K562 (cell line): ENCODE data around the gene JUP. TPM values are rescaled to one million over a fixed set of nuclear protein-coding genes. Genes with fewer than 3 reads are reported as not detected.

Experiments
- AFF4 ChIP-seq: sonication (generic); formaldehyde crosslinking; IDR thresholded peaks from 2 replicates; pipeline ENCODE4 v1.8.0; 2023; ENCODE audit warnings: mild to moderate bottlenecking, missing genetic modification reagents
- EP300 ChIP-seq: IDR thresholded peaks from 2 replicates; pipeline ENCODE4 v1.6.1; 2012; ENCODE audit warnings: low read length, improper control_type of control experiment
- FOXP4 ChIP-seq: sonication (generic); formaldehyde crosslinking; IDR thresholded peaks from 2 replicates; pipeline ENCODE4 v1.8.0; 2022; ENCODE audit warnings: mild to moderate bottlenecking, missing genetic modification reagents, borderline replicate concordance
- GATAD2A ChIP-seq: fragments of 450-650 bp; IDR thresholded peaks from 2 replicates; pipeline ENCODE4 v1.6.1; 2017
- HES1 ChIP-seq: fragments of 450-650 bp; IDR thresholded peaks from 2 replicates; pipeline ENCODE4 v1.6.1; 2016; ENCODE audit warnings: low read depth, mild to moderate bottlenecking, moderate library complexity
- ILK ChIP-seq: fragments of 450-650 bp; IDR thresholded peaks from 2 replicates; pipeline ENCODE4 v1.6.1; 2016; ENCODE audit warnings: missing genetic modification characterization, low read depth, mild to moderate bottlenecking, missing compliant biosample characterization, moderate library complexity, borderline replicate concordance
- LARP7 ChIP-seq: fragments of 450-650 bp; IDR thresholded peaks from 2 replicates; pipeline ENCODE4 v1.6.1; 2016
- MAFF ChIP-seq: IDR thresholded peaks from 2 replicates; pipeline ENCODE4 v1.6.1; 2012; ENCODE audit warnings: low read length, improper control_type of control experiment
- MAFK ChIP-seq: IDR thresholded peaks from 2 replicates; pipeline ENCODE4 v1.6.1; 2011; ENCODE audit warnings: low read length, improper control_type of control experiment
- MCM3 ChIP-seq: fragments of 450-650 bp; IDR thresholded peaks from 2 replicates; pipeline ENCODE4 v1.6.1; 2016
- MTF1 ChIP-seq: fragments of 250-450 bp; sonication (Bioruptor Pico); IDR thresholded peaks from 2 replicates; pipeline ENCODE4 v1.9.0; 2021; ENCODE audit warnings: moderate library complexity, mild to moderate bottlenecking, inconsistent platforms, borderline replicate concordance
- NUFIP1 ChIP-seq: fragments of 450-650 bp; IDR thresholded peaks from 2 replicates; pipeline ENCODE4 v1.6.1; 2018; ENCODE audit not compliant: partially characterized antibody
- PTBP1 ChIP-seq: fragments of 200-400 bp; formaldehyde crosslinking; IDR thresholded peaks from 2 replicates; pipeline ENCODE4 v1.6.1; 2017; ENCODE audit warnings: low read depth, low read length
- PTRF ChIP-seq: fragments of 450-650 bp; IDR thresholded peaks from 2 replicates; pipeline ENCODE4 v1.6.1; 2016; ENCODE audit warnings: mild to moderate bottlenecking, missing genetic modification characterization, missing compliant biosample characterization
- RFX7 ChIP-seq: fragments of 250-450 bp; sonication (Bioruptor Pico); IDR thresholded peaks from 2 replicates; pipeline ENCODE4 v1.5.1; 2021; ENCODE audit warnings: mild to moderate bottlenecking
- SRSF3 ChIP-seq: fragments of 200-400 bp; formaldehyde crosslinking; IDR thresholded peaks from 2 replicates; pipeline ENCODE4 v1.6.1; 2016; ENCODE audit warnings: mild to moderate bottlenecking, low read length, moderate library complexity; ENCODE audit not compliant: insufficient read depth
- STAT5A ChIP-seq: IDR thresholded peaks from 2 replicates; pipeline ENCODE4 v1.6.1; 2012; ENCODE audit warnings: low read length, inconsistent platforms, borderline replicate concordance
- U2AF1 ChIP-seq: fragments of 200-400 bp; formaldehyde crosslinking; optimal IDR thresholded peaks from 2 replicates; pipeline ENCODE3; 2017; ENCODE audit warnings: mild to moderate bottlenecking, low read depth, low read length, moderate library complexity
- ZBTB1 ChIP-seq: sonication (generic); formaldehyde crosslinking; IDR thresholded peaks from 2 replicates; pipeline ENCODE4 v1.8.1; 2023; ENCODE audit warnings: missing genetic modification reagents, low read depth, mild to moderate bottlenecking, borderline replicate concordance
- ZNF197 ChIP-seq: fragments of 200-800 bp; sonication (Bioruptor generic); IDR thresholded peaks from 2 replicates; pipeline ENCODE4 v1.6.1; 2016; ENCODE audit warnings: low read depth, missing genetic modification characterization, missing compliant biosample characterization
- ZNF444 ChIP-seq: fragments of 250-450 bp; sonication (Bioruptor Pico); IDR thresholded peaks from 2 replicates; pipeline ENCODE4 v1.4.0; 2020; ENCODE audit warnings: mild to moderate bottlenecking, moderate library complexity
- ZNF586 ChIP-seq: fragments of 450-650 bp; formaldehyde crosslinking; conservative IDR thresholded peaks from 2 replicates; pipeline ENCODE4 v1.4.0; 2020; ENCODE audit warnings: mild to moderate bottlenecking, moderate library complexity
- ZNF668 ChIP-seq: fragments of 250-450 bp; sonication (Bioruptor Pico); IDR thresholded peaks from 2 replicates; pipeline ENCODE4 v1.8.0; 2022; ENCODE audit warnings: mild to moderate bottlenecking, inconsistent platforms
- ZNF707 ChIP-seq: fragments of 250-450 bp; sonication (Bioruptor Pico); conservative IDR thresholded peaks from 2 replicates; pipeline ENCODE4 v1.8.0; 2022; ENCODE audit warnings: inconsistent platforms, mild to moderate bottlenecking, moderate library complexity
- polyA plus RNA-seq, 8 experiments: library from polyadenylated mRNA; depleted of rRNA in 4 of 8; stranded (reverse) in 5 of 8; unstranded in 3 of 8; fragments of >200 nt; fragmentation: Nextera tagmentation in 2 of 8; fragmentation: Illumina TruSeq in 1 of 8; extraction: Ambion mirVana in 2 of 8; extraction: Trizol in 1 of 8; gene quantifications; 2 replicates each; pipeline versions ENCODE4 v1.2.1 to v1.2.3, GENCODE V29; 2011 to 2014; ENCODE audit warnings: inconsistent platforms in 1 of 8, missing spikeins in 1 of 8
- total RNA-seq, 7 experiments: library from RNA; depleted of rRNA in 6 of 7; stranded (reverse); fragments of >200 nt in 6 of 7; fragmentation: Illumina TruSeq in 2 of 7; extraction: Trizol in 2 of 7; gene quantifications; 2 replicates each; pipeline versions ENCODE4 v1.2.1 to v1.2.3, GENCODE V29; 2011 to 2021; ENCODE audit warnings: low replicate concordance in 1 of 7

JUP gene
- total and polyA plus RNA-seq, 9 of the 15 experiments (the other 6 are each of a cell fraction or from before 2014, with no cell fraction given): 6.4 to 177 (median 31.2) TPM

- TF ChIP-seq AFF4 (0 out of 2 replicates have a peak, but pooled peaks have one; percentile 65), HES1 (no peak), MTF1 (CRISPR knock-in tag) (no peak), MAFK (no peak), SRSF3 (no peak), GATAD2A (peak; percentile 73; the same call in 1 of the 2 replicates), ZNF707 (CRISPR knock-in tag) (no peak), NUFIP1 (no peak), ZNF444 (no peak), ZNF586 (CRISPR knock-in tag) (no peak), ZNF668 (CRISPR knock-in tag) (no peak), ZNF197 (CRISPR knock-in tag) (no peak), PTRF (tag) (no peak), ZBTB1 (CRISPR knock-in tag) (no peak), U2AF1 (no peak), PTBP1 (peak; percentile 23; the same call in 1 of the 2 replicates), FOXP4 (CRISPR knock-in tag) (0 out of 2 replicates have a peak, but pooled peaks have one; percentile 75), EP300 (no peak), STAT5A (no peak), MAFF (no peak), MCM3 (no peak), ILK (tag) (no peak), LARP7 (no peak), RFX7 (CRISPR knock-in tag) (no peak)
Measured at GRCh38 chr17:41786227-41787020, at the start of gene JUP (continued).
